GM10266 (cell line): ENCODE measurements around the gene SAMM50.

ENCODE experiments used
- DNase-seq: peaks from one replicate; pipeline ENCODE4 v3.0.0; 2012; ENCODE audit errors: extremely low spot score
- CTCF ChIP-seq: IDR thresholded peaks from 2 replicates; pipeline ENCODE4 v1.5.1; 2012; ENCODE audit warnings: mild to moderate bottlenecking, low read depth; ENCODE audit not compliant: control insufficient read depth, insufficient read depth; ENCODE audit errors: missing control alignments

The SAMM50 gene

GRCh38 chr22:43995798-43996169 lies 40.5 kb downstream of the SAMM50 start:
- DNase-seq, result no peak
- TF ChIP-seq CTCF, result no peak

GRCh38 chr22:43996170-43996980 lies 41.1 kb downstream of the SAMM50 start:
- DNase-seq, result peak; percentile 77
- no peak for TF ChIP-seq CTCF

- TF ChIP-seq CTCF, result no peak
- no peak for DNase-seq
These were observed 41.7 kb downstream of the SAMM50 start for GRCh38 chr22:43996981-43997265.

GRCh38 chr22:43998679-43999264 lies 43.5 kb downstream of the SAMM50 start:
- TF ChIP-seq CTCF, result no peak
- no peak for DNase-seq

- DNase-seq, result no peak
- TF ChIP-seq CTCF, result no peak
These were observed 44.1 kb downstream of the SAMM50 start for GRCh38 chr22:43999378-43999777.

GRCh38 chr22:44000123-44000522 lies 44.9 kb downstream of the SAMM50 start:
- no peak for TF ChIP-seq CTCF
- DNase-seq, result no peak

GRCh38 chr22:44001521-44001920 lies 46.3 kb downstream of the SAMM50 start:
- TF ChIP-seq CTCF, result no peak
- DNase-seq, result no peak
